ENCODE results near the gene SPAG6.

The SPAG6 gene

DNA sequence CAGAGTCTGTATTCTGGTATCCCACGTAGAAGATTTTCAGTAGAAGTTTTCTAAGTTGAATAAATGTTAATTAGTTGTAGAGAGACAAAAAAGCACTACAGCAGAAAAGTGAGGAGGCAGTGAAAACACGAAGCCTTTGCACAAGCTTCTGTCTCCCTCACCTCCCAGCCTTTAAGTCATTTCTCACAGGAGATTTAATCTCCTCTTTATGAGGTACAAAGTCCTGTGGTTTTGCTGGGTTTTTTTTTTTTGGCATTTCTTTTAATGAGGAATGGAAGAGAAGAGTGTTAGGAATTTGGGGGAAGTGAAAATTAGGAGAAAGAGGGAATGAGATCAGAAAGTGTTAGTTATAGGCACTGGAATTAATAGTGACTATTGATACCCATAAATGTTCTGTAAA is 21.5 kb downstream of the SPAG6 start:
- FAIRE-seq: no peak
- no peak for DNase-seq (ENCODE audit: insufficient read length, low spot score)
- no peak for TF ChIP-seq POU2F2 (IDR thresholded peaks at IDR 0.05; ENCODE audit: low read depth, low read length)
- TF ChIP-seq POLR2AphosphoS5 (IDR thresholded peaks at IDR 0.05; ENCODE audit: low read depth, low read length): no peak
- TF ChIP-seq PAX5 (IDR thresholded peaks at IDR 0.05; ENCODE audit: insufficient read depth, low read length, severe bottlenecking): no peak
- TF ChIP-seq POLR2A (IDR thresholded peaks at IDR 0.05; ENCODE audit: low read depth, low read length): no peak
- no peak for TF ChIP-seq TAF1 (IDR thresholded peaks at IDR 0.05; ENCODE audit: low read depth, low read length)
- TF ChIP-seq SPI1 (IDR thresholded peaks at IDR 0.05; ENCODE audit: low read depth, low read length): no peak

DNA sequence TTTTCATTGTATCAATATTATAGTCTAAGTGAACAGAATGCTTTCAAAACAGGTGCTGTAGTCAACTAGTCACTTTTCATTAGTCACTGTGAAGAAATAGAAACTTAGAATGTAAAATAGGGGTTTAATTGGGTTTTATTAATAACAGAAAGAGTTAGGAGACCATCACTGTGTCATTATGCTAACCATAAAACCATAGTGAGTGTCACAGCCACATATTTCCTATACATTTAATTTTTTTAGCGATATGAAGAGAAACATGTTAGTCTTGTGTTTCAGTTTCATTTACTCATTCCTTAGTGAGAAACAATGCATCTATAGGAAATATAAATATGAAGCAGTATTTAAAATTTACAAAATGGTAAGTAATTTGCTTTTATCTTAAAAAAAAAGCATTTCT is 22.2 kb downstream of the SPAG6 start:
- no peak for TF ChIP-seq POLR2A (IDR thresholded peaks at IDR 0.05; ENCODE audit: low read depth, low read length)
- TF ChIP-seq POLR2AphosphoS5 (IDR thresholded peaks at IDR 0.05; ENCODE audit: low read depth, low read length): no peak
- no peak for TF ChIP-seq SPI1 (IDR thresholded peaks at IDR 0.05; ENCODE audit: low read depth, low read length)
- TF ChIP-seq POU2F2 (IDR thresholded peaks at IDR 0.05; ENCODE audit: low read depth, low read length): no peak
- no peak for TF ChIP-seq TAF1 (IDR thresholded peaks at IDR 0.05; ENCODE audit: low read depth, low read length)
- no peak for TF ChIP-seq PAX5 (IDR thresholded peaks at IDR 0.05; ENCODE audit: insufficient read depth, low read length, severe bottlenecking)
- no peak for FAIRE-seq
- DNase-seq (ENCODE audit: insufficient read length, low spot score): no peak

DNA sequence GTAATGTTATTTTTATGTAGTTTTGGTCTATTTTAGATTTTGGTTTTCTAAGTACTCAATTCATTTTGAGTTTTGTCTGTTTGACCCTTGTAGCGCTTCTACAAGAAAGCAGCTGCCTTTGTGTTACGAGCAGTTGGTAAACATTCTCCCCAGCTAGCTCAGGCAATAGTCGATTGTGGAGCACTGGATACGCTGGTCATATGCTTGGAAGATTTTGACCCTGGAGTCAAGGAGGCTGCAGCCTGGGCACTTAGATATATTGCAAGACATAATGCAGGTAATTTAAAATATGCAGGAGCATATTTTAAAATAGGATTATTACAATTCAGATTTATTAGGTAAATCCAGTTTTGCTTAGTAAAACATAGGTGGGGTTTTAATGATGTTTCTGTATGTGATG is 23.1 kb downstream of the SPAG6 start:
- TF ChIP-seq POU2F2 (IDR thresholded peaks at IDR 0.05; ENCODE audit: low read depth, low read length): no peak
- TF ChIP-seq POLR2AphosphoS5 (IDR thresholded peaks at IDR 0.05; ENCODE audit: low read depth, low read length): no peak
- TF ChIP-seq PAX5 (IDR thresholded peaks at IDR 0.05; ENCODE audit: insufficient read depth, low read length, severe bottlenecking): no peak
- TF ChIP-seq TAF1 (IDR thresholded peaks at IDR 0.05; ENCODE audit: low read depth, low read length): no peak
- TF ChIP-seq SPI1 (IDR thresholded peaks at IDR 0.05; ENCODE audit: low read depth, low read length): no peak
- no peak for TF ChIP-seq POLR2A (IDR thresholded peaks at IDR 0.05; ENCODE audit: low read depth, low read length)
- FAIRE-seq (no peak), DNase-seq (ENCODE audit: insufficient read length, low spot score) (no peak)

- DNase-seq (ENCODE audit: insufficient read length, low spot score): no peak
- TF ChIP-seq POU2F2 (IDR thresholded peaks at IDR 0.05; ENCODE audit: low read depth, low read length): no peak
- TF ChIP-seq POLR2A (IDR thresholded peaks at IDR 0.05; ENCODE audit: low read depth, low read length): no peak
- TF ChIP-seq SPI1 (IDR thresholded peaks at IDR 0.05; ENCODE audit: low read depth, low read length): no peak
- TF ChIP-seq TAF1 (IDR thresholded peaks at IDR 0.05; ENCODE audit: low read depth, low read length): no peak
- TF ChIP-seq POLR2AphosphoS5 (IDR thresholded peaks at IDR 0.05; ENCODE audit: low read depth, low read length): no peak
- no peak for TF ChIP-seq PAX5 (IDR thresholded peaks at IDR 0.05; ENCODE audit: insufficient read depth, low read length, severe bottlenecking)
- no peak for FAIRE-seq
These were observed 23.7 kb downstream of the SPAG6 start for GRCh38 chr10:22368981-22369380.

DNA sequence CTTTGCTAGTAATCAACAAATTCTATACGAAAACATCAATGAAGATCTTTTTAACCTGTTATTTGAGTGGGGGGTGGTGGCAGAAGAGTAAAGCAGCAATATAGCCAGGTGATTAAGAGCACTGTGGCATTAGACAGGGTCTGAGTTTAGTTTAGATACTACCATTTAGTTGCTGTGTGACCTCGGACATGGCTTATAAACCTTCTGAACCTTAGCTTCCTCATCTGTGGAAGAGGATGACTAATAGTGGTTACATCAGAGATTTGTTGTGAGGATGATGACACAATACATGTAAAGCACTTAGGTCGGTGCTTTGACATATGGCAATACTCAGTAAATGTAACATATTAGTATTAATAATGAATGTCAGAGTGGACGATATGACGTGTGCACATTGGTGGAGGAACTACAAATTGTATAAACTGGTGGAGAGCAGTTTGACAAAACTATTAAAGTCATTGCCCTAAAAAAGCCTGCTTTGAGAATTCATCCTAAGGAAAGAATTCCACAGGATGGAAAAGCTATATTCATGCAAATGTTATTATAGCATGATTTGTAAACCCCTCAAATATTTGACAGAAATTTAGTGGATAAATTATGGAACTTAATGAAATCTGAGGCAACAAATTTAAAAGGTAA is 24.3 kb downstream of the SPAG6 start:
- DNase-seq (ENCODE audit: insufficient read length, low spot score): no peak
- TF ChIP-seq PAX5 (IDR thresholded peaks at IDR 0.05; ENCODE audit: insufficient read depth, low read length, severe bottlenecking): no peak

DNA sequence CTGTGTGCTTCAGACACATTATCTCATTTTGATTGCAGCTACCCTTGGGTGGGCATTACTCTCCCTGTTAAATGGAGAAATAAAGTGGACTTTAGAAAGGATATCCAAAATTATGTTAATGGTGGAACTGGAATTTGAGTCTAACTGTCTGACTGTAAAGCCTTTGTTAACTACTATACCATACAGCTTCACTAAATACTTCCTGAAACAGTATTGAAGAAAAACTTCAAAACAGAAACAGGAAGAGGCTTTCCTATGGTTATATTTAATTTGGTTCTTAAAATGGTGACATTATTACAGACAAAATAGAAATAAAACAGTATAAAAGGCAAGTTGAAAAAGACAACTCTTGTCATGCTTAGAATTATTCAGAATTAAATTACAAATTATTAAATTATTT is 25.0 kb downstream of the SPAG6 start:
- DNase-seq (ENCODE audit: insufficient read length, low spot score) (no peak), FAIRE-seq (no peak)
- no peak for TF ChIP-seq PAX5 (IDR thresholded peaks at IDR 0.05; ENCODE audit: insufficient read depth, low read length, severe bottlenecking)
- TF ChIP-seq POU2F2 (IDR thresholded peaks at IDR 0.05; ENCODE audit: low read depth, low read length): no peak
- TF ChIP-seq SPI1 (IDR thresholded peaks at IDR 0.05; ENCODE audit: low read depth, low read length): no peak
- TF ChIP-seq POLR2AphosphoS5 (IDR thresholded peaks at IDR 0.05; ENCODE audit: low read depth, low read length): no peak
- no peak for TF ChIP-seq POLR2A (IDR thresholded peaks at IDR 0.05; ENCODE audit: low read depth, low read length)
- no peak for TF ChIP-seq TAF1 (IDR thresholded peaks at IDR 0.05; ENCODE audit: low read depth, low read length)

More for the DNA sequence above, 24.3 kb downstream of the SPAG6 start:
- peak; percentile 52 for FAIRE-seq

- DNase-seq (ENCODE audit: insufficient read length, low spot score): no peak
- no peak for TF ChIP-seq TAF1 (IDR thresholded peaks at IDR 0.05; ENCODE audit: low read depth, low read length)
- TF ChIP-seq POLR2AphosphoS5 (IDR thresholded peaks at IDR 0.05; ENCODE audit: low read depth, low read length): no peak
- TF ChIP-seq POU2F2 (IDR thresholded peaks at IDR 0.05; ENCODE audit: low read depth, low read length): no peak
- TF ChIP-seq PAX5 (IDR thresholded peaks at IDR 0.05; ENCODE audit: insufficient read depth, low read length, severe bottlenecking): no peak
- no peak for TF ChIP-seq POLR2A (IDR thresholded peaks at IDR 0.05; ENCODE audit: low read depth, low read length)
- no peak for TF ChIP-seq SPI1 (IDR thresholded peaks at IDR 0.05; ENCODE audit: low read depth, low read length)
- no peak for FAIRE-seq
These were observed 27.0 kb downstream of the SPAG6 start for GRCh38 chr10:22372298-22372697.

GRCh38 chr10:22372917-22373316 is 27.6 kb downstream of the SPAG6 start:
- no peak for DNase-seq (ENCODE audit: insufficient read length, low spot score)
- TF ChIP-seq TAF1 (IDR thresholded peaks at IDR 0.05; ENCODE audit: low read depth, low read length) (no peak), POLR2AphosphoS5 (IDR thresholded peaks at IDR 0.05; ENCODE audit: low read depth, low read length) (no peak), PAX5 (IDR thresholded peaks at IDR 0.05; ENCODE audit: insufficient read depth, low read length, severe bottlenecking) (no peak)
- no peak for FAIRE-seq

DNA sequence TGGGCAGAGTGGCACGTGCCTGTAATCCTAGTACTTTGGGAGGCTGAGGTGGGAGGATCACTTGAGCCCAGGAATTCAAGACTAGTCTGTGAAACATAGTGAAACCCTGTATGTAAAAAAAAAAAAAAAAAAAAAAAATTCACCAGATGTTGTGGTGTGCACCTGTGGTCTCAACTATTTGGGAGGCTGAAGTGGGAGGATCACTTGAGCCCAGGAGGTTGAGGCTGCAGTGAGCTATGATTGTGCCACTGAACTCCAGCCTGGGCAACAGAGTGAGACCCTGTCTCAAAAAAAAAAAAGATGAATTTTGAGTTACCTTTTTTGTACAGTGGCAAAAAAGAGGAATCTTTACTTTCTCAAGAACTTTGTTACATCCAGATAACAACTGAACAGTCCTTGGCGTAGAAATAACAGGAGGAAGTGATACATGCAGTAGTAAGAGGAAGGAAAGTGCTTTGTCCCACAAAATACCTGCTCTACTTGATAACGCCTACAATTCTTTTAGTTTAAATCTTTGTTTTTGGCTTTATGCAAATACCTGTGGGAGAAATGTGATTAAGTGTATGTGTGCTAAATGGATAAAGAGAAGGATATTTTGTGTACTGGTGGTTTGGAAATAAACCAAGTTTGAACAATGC is 29.3 kb downstream of the SPAG6 start:
- peak; percentile 47 for FAIRE-seq
- TF ChIP-seq PAX5 (IDR thresholded peaks at IDR 0.05; ENCODE audit: insufficient read depth, low read length, severe bottlenecking) (no peak), POU2F2 (IDR thresholded peaks at IDR 0.05; ENCODE audit: low read depth, low read length) (no peak), SPI1 (IDR thresholded peaks at IDR 0.05; ENCODE audit: low read depth, low read length) (peak; percentile 65), POLR2AphosphoS5 (IDR thresholded peaks at IDR 0.05; ENCODE audit: low read depth, low read length) (no peak), TAF1 (IDR thresholded peaks at IDR 0.05; ENCODE audit: low read depth, low read length) (no peak), POLR2A (IDR thresholded peaks at IDR 0.05; ENCODE audit: low read depth, low read length) (no peak)
- DNase-seq (ENCODE audit: insufficient read length, low spot score): no peak

DNA sequence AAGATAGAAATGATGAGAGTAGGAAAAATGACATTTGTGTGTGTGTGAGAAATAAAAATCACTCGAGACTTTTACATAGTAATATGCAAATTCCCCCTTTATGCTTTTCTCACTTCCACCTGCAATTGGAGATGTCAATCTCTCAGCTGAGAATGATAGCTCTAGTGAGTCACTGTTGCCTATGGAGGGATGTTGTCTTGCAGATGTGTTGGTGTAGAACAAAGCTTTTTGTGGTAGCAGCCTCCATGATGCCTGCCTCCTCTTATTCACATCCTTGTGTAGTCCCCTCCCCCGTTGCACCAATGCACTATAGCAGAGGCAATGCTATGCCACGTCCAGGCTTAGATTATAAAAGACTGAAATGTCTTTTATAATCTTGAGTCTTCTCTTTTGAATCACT is 33.8 kb downstream of the SPAG6 start:
- TF ChIP-seq PAX5 (IDR thresholded peaks at IDR 0.05; ENCODE audit: insufficient read depth, low read length, severe bottlenecking) (no peak), POLR2AphosphoS5 (IDR thresholded peaks at IDR 0.05; ENCODE audit: low read depth, low read length) (no peak), TAF1 (IDR thresholded peaks at IDR 0.05; ENCODE audit: low read depth, low read length) (no peak), POU2F2 (IDR thresholded peaks at IDR 0.05; ENCODE audit: low read depth, low read length) (peak; percentile 73), SPI1 (IDR thresholded peaks at IDR 0.05; ENCODE audit: low read depth, low read length) (peak; percentile 73), POLR2A (IDR thresholded peaks at IDR 0.05; ENCODE audit: low read depth, low read length) (no peak)
- DNase-seq (ENCODE audit: insufficient read length, low spot score) (no peak), FAIRE-seq (peak; percentile 88)

All from GM12891 (cell line).